Psoas muscle (tissue), 8 donors: ENCODE measurements around the gene CFHR4. TPM values are rescaled to one million over a fixed set of nuclear protein-coding genes. Genes with fewer than 3 reads are reported as not detected.
"Not testable (repeated sequence)": the region's sequence is repeated elsewhere in the genome, so short reads cannot be mapped to it uniquely, and the experiment has no call there.

Experiments used
- ATAC-seq, 4 donors: fragments of 200-7000 bp; cut with Tn5 transposase; one replicate each; pipeline ENCODE4 v1.9.1; 2020; ENCODE audit warnings: moderate library complexity in 3 of 4, mild to moderate bottlenecking in 2 of 4
- DNase-seq, 2 donors: peaks; one replicate each; pipeline ENCODE4 v3.0.0-alpha.2; 2020
- H3K27ac ChIP-seq: fragments of 200-600 bp; one replicate; pipeline ENCODE4 v1.8.0; 2022
- H3K27me3 ChIP-seq, 3 donors: fragments of 200-600 bp in 1 of 3; one replicate each; pipeline versions ENCODE4 v1.6.1 to v1.8.0; 2013 to 2022; ENCODE audit warnings: low read length in 2 of 3, mild to moderate bottlenecking in 2 of 3, moderate library complexity in 1 of 3; ENCODE audit not compliant: insufficient read depth in 3 of 3
- H3K36me3 ChIP-seq, 2 donors: fragments of 200-600 bp in 1 of 2; one replicate each; pipeline versions ENCODE4 v1.6.1 to v1.8.0; 2013 to 2022; ENCODE audit warnings: low read depth in 1 of 2, mild to moderate bottlenecking in 1 of 2, moderate library complexity in 1 of 2; ENCODE audit not compliant: insufficient read depth in 1 of 2
- H3K4me1 ChIP-seq: fragments of 200-600 bp; one replicate; pipeline ENCODE4 v1.8.0; 2022
- H3K4me3 ChIP-seq: fragments of 200-600 bp; one replicate; pipeline ENCODE4 v1.8.0; 2022; ENCODE audit warnings: mild to moderate bottlenecking
- H3K9me3 ChIP-seq: fragments of 200-600 bp; one replicate; pipeline ENCODE4 v1.8.0; 2022
- CTCF ChIP-seq: fragments of 200-600 bp; IDR thresholded peaks from one replicate; pipeline ENCODE4 v1.8.0; 2022; ENCODE audit warnings: antibody characterized with exemption
- WGBS, 3 donors: extraction: QIAGEN DNeasy Blood & Tissue Kit; methylation state at CpG; one replicate each; pipeline versions ENCODE4 v1.1.6 to v1.1.7; 2013; 5-methylcytosine and 5-hydroxymethylcytosine counted together
- intact Hi-C, 2 donors: fragments of 100-400 bp; cut with DNase I; formaldehyde crosslinking; loops; one replicate each; pipeline versions ENCODE4 v1.11.0 to v1.14.2; 2022
- long read RNA-seq, 2 donors: library from polyadenylated mRNA; unstranded; transcript quantifications; one replicate each; pipeline ENCODE4 v2.0.0, GENCODE V29; 2021
- polyA plus RNA-seq, 3 donors: library from polyadenylated mRNA; stranded (reverse); fragments of 200-250 nt; gene quantifications; one replicate each; pipeline ENCODE4 v1.2.3, GENCODE V29; 2013
- total RNA-seq, 4 donors: library from RNA; stranded (reverse); fragmentation: NEBNext Ultra II Directional in 2 of 4; extraction: Animal tissue kit (Norgen Biotek cat#: 25700) in 2 of 4; gene quantifications; one replicate each; pipeline versions ENCODE4 v1.2.1 to v1.2.4, GENCODE V29; 2021 to 2023
- donor health status: healthy with polysubstance abuse.
- donor health status: DM: no; HTN: no; CAD: no; lungs with moderate emphysema.
- donor health status: Bipolar disorder and iron deficiency.
- donor health status: healthy.
- donor health status: DM: yes; HTN: yes; CAD: no.
- donor health status: DM: no; HTN: no; CAD: no.
- donor health status: DM: no; HTN: no; CAD: no.
- donor health status: DM: yes; HTN: yes; CAD: no.

The CFHR4 gene
- total RNA-seq (not detected), polyA plus RNA-seq (not detected)
- long read RNA-seq, donor 1 = 0 reads
- long read RNA-seq, donor 2 = 0 reads

- Histone ChIP-seq H3K9me3 (no peaks in the 10 kb centered on the region), H3K27ac (no peak within 1 kb of the TSS), H3K4me1 (no peaks in the 10 kb centered on the region), H3K36me3 (no peaks in the 10 kb centered on the region), H3K4me3 (no peak within 1 kb of the TSS), H3K27me3 (no peaks in the 10 kb centered on the region)
- TF ChIP-seq CTCF = no peak
- no peak for ATAC-seq
- DNase-seq = no peak
- intact Hi-C loops = no loop called here
Measured at GRCh38 chr1:196887515-196888239, at the start of gene CFHR4. Gene CFHR4, plus strand, starts transcription at chr1:196888052. Its CDS starts 99 bp downstream, at chr1:196888151.

GRCh38 chr1:196849613-196850492 lies 38.0 kb upstream of the CFHR4 start:
- H3K4me1 ChIP-seq, H3K36me3 ChIP-seq, DNase-seq, H3K9me3 ChIP-seq, H3K4me3 ChIP-seq, H3K27me3 ChIP-seq, ATAC-seq, H3K27ac ChIP-seq, intact Hi-C loops: not testable (repeated sequence)
- WGBS, 3 donors = 27 to 46% (median 29%) methylated on average over 2 to 4 of the region's 4 CpGs

- Histone ChIP-seq H3K4me3 (no peak overlapping the region), H3K9me3 (no peaks in the 10 kb centered on the region), H3K4me1 (no peaks in the 10 kb centered on the region), H3K36me3 (no peaks in the 10 kb centered on the region), H3K27me3 (no peaks in the 10 kb centered on the region), H3K27ac (no peak overlapping the region)
- intact Hi-C loops = no loop called here
- DNase-seq (peak in 1 of 2 donors; percentile 24), ATAC-seq (no peak)
- TF ChIP-seq CTCF = no peak
- WGBS, 3 donors = 90 to 94% (median 92%) methylated on average over 6 of the region's 6 CpGs
Measured at GRCh38 chr1:196856053-196856452, 31.8 kb upstream of the CFHR4 start.

- Histone ChIP-seq H3K27ac (no peak overlapping the region), H3K27me3 (no peaks in the 10 kb centered on the region), H3K4me3 (no peak overlapping the region), H3K4me1 (no peaks in the 10 kb centered on the region), H3K36me3 (no peaks in the 10 kb centered on the region), H3K9me3 (no peaks in the 10 kb centered on the region)
- intact Hi-C loops = no loop called here
- no peak for TF ChIP-seq CTCF
- DNase-seq = no peak
- 88 to 93% (median 90%) methylated on average over 2 of the region's 2 CpGs for WGBS, 3 donors
- ATAC-seq = no peak
Measured at GRCh38 chr1:196857188-196857587, 30.7 kb upstream of the CFHR4 start.

- ATAC-seq = no peak
- Histone ChIP-seq H3K4me3 (no peak overlapping the region), H3K4me1 (no peaks in the 10 kb centered on the region), H3K27ac (no peak overlapping the region), H3K36me3 (no peaks in the 10 kb centered on the region), H3K9me3 (peaks cover 7% of the 10 kb centered on the region), H3K27me3 (no peaks in the 10 kb centered on the region)
- TF ChIP-seq CTCF = no peak
- whole genome bisulfite sequencing, 3 donors = 78 to 81% (median 80%) methylated on average over 3 of the region's 3 CpGs
- intact Hi-C loops = no loop called here
- DNase-seq = no peak
Measured at GRCh38 chr1:196858811-196859210, 29.0 kb upstream of the CFHR4 start.
